Breast epithelium (tissue), 4 donors: ENCODE data around the gene SLC30A7. TPM values are rescaled to one million over a fixed set of nuclear protein-coding genes. Genes with fewer than 3 reads are reported as not detected.

Experiments used
- DNase-seq, 2 donors: peaks; one replicate each; pipeline ENCODE4 v3.0.0-alpha.2; 2019; ENCODE audit warnings: low spot score in 2 of 2
- H3K27ac ChIP-seq, 2 donors: fragments of 200-600 bp; sonication (generic) in 1 of 2; one replicate each; pipeline ENCODE4 v1.5.1; 2016 to 2019; ENCODE audit warnings: mild to moderate bottlenecking in 1 of 2
- H3K27me3 ChIP-seq, 2 donors: fragments of 200-600 bp; sonication (generic) in 1 of 2; one replicate each; pipeline versions ENCODE4 v1.5.1 to v1.6.0; 2017 to 2019; ENCODE audit warnings: control low read depth in 1 of 2, mild to moderate bottlenecking in 1 of 2
- H3K36me3 ChIP-seq: fragments of 200-600 bp; one replicate; pipeline ENCODE4 v1.5.1; 2019
- H3K4me1 ChIP-seq, 2 donors: fragments of 200-600 bp; sonication (generic); one replicate each; pipeline ENCODE4 v1.5.1; 2016 to 2019; ENCODE audit warnings: control low read depth in 1 of 2
- H3K4me3 ChIP-seq, 3 donors: fragments of 200-600 bp; sonication (generic); 1 replicate in 2 of 3; 2 replicates in 1 of 3; pipeline ENCODE4 v1.5.1; 2016 to 2019; ENCODE audit warnings: mild to moderate bottlenecking in 3 of 3, moderate library complexity in 2 of 3
- H3K9me3 ChIP-seq, 2 donors: fragments of 200-600 bp; sonication (generic) in 1 of 2; one replicate each; pipeline ENCODE4 v1.5.1; 2016 to 2019; ENCODE audit warnings: control low read depth in 1 of 2
- CTCF ChIP-seq, 3 donors: fragments of 450-650 bp; IDR thresholded peaks; one replicate each; pipeline ENCODE4 v1.5.1; 2016 to 2017; ENCODE audit warnings: antibody characterized with exemption in 3 of 3, mild to moderate bottlenecking in 3 of 3, moderate library complexity in 3 of 3
- POLR2A ChIP-seq: fragments of 450-650 bp; IDR thresholded peaks from one replicate; pipeline ENCODE4 v1.6.1; 2016; ENCODE audit warnings: antibody characterized with exemption, mild to moderate bottlenecking, moderate library complexity
- POLR2AphosphoS5 ChIP-seq, 3 donors: sonication (generic); formaldehyde crosslinking; IDR thresholded peaks; one replicate each; pipeline ENCODE4 v1.6.1; 2017; ENCODE audit warnings: antibody characterized with exemption in 3 of 3
- intact Hi-C: fragments of 100-400 bp; cut with DNase I; formaldehyde crosslinking; loops from one replicate; pipeline ENCODE4 v1.15.1; 2023; ENCODE audit warnings: low total_unique reads
- total RNA-seq, 3 donors: library from RNA; depleted of rRNA; stranded (reverse); fragments of >200 nt; gene quantifications; one replicate each; pipeline ENCODE4 v1.1.0, GENCODE V29; 2016

The SLC30A7 gene
- total RNA-seq, 3 donors from 2014 or later = 19.5 to 33.8 (median 25.9) TPM

GRCh38 chr1:100909018-100909417 lies 13.1 kb downstream of the SLC30A7 start:
- Histone ChIP-seq H3K27ac (no peak overlapping the region), H3K9me3 (no peaks in the 10 kb centered on the region), H3K4me1 (no peaks in the 10 kb centered on the region), H3K27me3 (no peaks in the 10 kb centered on the region), H3K36me3 (no peaks in the 10 kb centered on the region), H3K4me3 (no peak overlapping the region)
- no peak for TF ChIP-seq POLR2A
- TF ChIP-seq POLR2AphosphoS5 (IDR thresholded peaks at IDR 0.05) = no peak
- DNase-seq = no peak
- intact Hi-C loops = no loop called here

- Histone ChIP-seq H3K27ac (no peak overlapping the region), H3K36me3 (no peaks in the 10 kb centered on the region), H3K27me3 (no peaks in the 10 kb centered on the region), H3K4me1 (no peaks in the 10 kb centered on the region), H3K4me3 (no peak overlapping the region), H3K9me3 (no peaks in the 10 kb centered on the region)
- TF ChIP-seq POLR2A (no peak), CTCF (IDR thresholded peaks at IDR 0.05) (no peak), POLR2AphosphoS5 (IDR thresholded peaks at IDR 0.05) (no peak)
- DNase-seq = no peak
- intact Hi-C loops = no loop called here
Observed at GRCh38 chr1:100912019-100912418, 16.1 kb downstream of the SLC30A7 start.

- H3K4me3 ChIP-seq = no peak overlapping the region
- no peaks in the 10 kb centered on the region for H3K4me1 ChIP-seq
- intact Hi-C loops = loop anchor here (5.0 kb wide), 1 partner anchor 366 kb away; no protein-coding TSS in a partner anchor
- H3K27me3 ChIP-seq = no peaks in the 10 kb centered on the region
- TF ChIP-seq POLR2AphosphoS5 (IDR thresholded peaks at IDR 0.05) (no peak), CTCF (IDR thresholded peaks at IDR 0.05) (peak in 2 of 3 donors; percentile 68 to 71)
- no peak overlapping the region for H3K27ac ChIP-seq
- DNase-seq = no peak
- H3K9me3 ChIP-seq = no peaks in the 10 kb centered on the region
- H3K36me3 ChIP-seq = no peaks in the 10 kb centered on the region
Observed at GRCh38 chr1:100921110-100921706, 25.3 kb downstream of the SLC30A7 start.

GRCh38 chr1:100924212-100924611 lies 28.3 kb downstream of the SLC30A7 start:
- no peak for DNase-seq
- H3K4me3 ChIP-seq = no peak overlapping the region
- intact Hi-C loops = loop anchor here (5.0 kb wide), 1 partner anchor 363 kb away; no protein-coding TSS in a partner anchor
- no peaks in the 10 kb centered on the region for H3K36me3 ChIP-seq
- TF ChIP-seq POLR2AphosphoS5 (IDR thresholded peaks at IDR 0.05) (no peak), POLR2A (no peak), CTCF (IDR thresholded peaks at IDR 0.05) (no peak)
- no peaks in the 10 kb centered on the region for H3K9me3 ChIP-seq
- H3K4me1 ChIP-seq = no peaks in the 10 kb centered on the region
- H3K27me3 ChIP-seq = no peaks in the 10 kb centered on the region
- H3K27ac ChIP-seq = no peak overlapping the region

GRCh38 chr1:100924991-100925390 lies 29.1 kb downstream of the SLC30A7 start:
- TF ChIP-seq POLR2AphosphoS5 (IDR thresholded peaks at IDR 0.05) (no peak), POLR2A (no peak), CTCF (IDR thresholded peaks at IDR 0.05) (no peak)
- H3K9me3 ChIP-seq = no peaks in the 10 kb centered on the region
- DNase-seq = no peak
- H3K4me3 ChIP-seq = no peak overlapping the region
- intact Hi-C loops = loop anchor here (5.0 kb wide), 1 partner anchor 362 kb away; no protein-coding TSS in a partner anchor
- no peaks in the 10 kb centered on the region for H3K4me1 ChIP-seq
- no peaks in the 10 kb centered on the region for H3K36me3 ChIP-seq
- no peak overlapping the region for H3K27ac ChIP-seq
- no peaks in the 10 kb centered on the region for H3K27me3 ChIP-seq
